HFFc6 (cell line): ENCODE data around the gene ATP4B. TPM values are rescaled to one million over a fixed set of nuclear protein-coding genes. Genes with fewer than 3 reads are reported as not detected.
"Not testable (repeated sequence)": the region's sequence is repeated elsewhere in the genome, so short reads cannot be mapped to it uniquely, and the experiment has no call there.

Experiments
- DNase-seq: peaks from one replicate; pipeline ENCODE4 v3.0.0-alpha.2; 2018
- H3K27ac Mint-ChIP-seq: 2 replicates; pipeline ENCODE4 v1.8.0; 2020; ENCODE audit warnings: mild to moderate bottlenecking, mixed read lengths
- H3K27me3 Mint-ChIP-seq: 2 replicates; pipeline ENCODE4 v1.8.0; 2021; ENCODE audit warnings: mild to moderate bottlenecking, moderate library complexity, mixed read lengths; ENCODE audit not compliant: insufficient read depth
- H3K36me3 Mint-ChIP-seq: 2 replicates; pipeline ENCODE4 v1.8.0; 2021; ENCODE audit warnings: low read depth, mixed read lengths
- H3K4me1 Mint-ChIP-seq: 2 replicates; pipeline ENCODE4 v1.8.0; 2020; ENCODE audit warnings: low read depth, mixed read lengths
- H3K4me3 Mint-ChIP-seq: 2 replicates; pipeline ENCODE4 v1.8.0; 2020; ENCODE audit warnings: mild to moderate bottlenecking, moderate library complexity, mixed read lengths
- H3K9me3 Mint-ChIP-seq: 2 replicates; pipeline ENCODE4 v1.8.0; 2020; ENCODE audit warnings: mild to moderate bottlenecking, mixed read lengths
- total RNA-seq, 6 experiments: library from RNA; stranded (reverse); fragmentation: NEBNext Ultra II Directional; extraction: Animal tissue kit (Norgen Biotek cat#: 25700); gene quantifications; 2 replicates in 1 of 6; 3 replicates in 5 of 6; pipeline ENCODE4 v1.2.3, GENCODE V29; 2021
- TF ChIP-seq, protein P1 (sequence below): fragments of 200-600 bp; sonication (generic); IDR thresholded peaks from 2 replicates; pipeline ENCODE4 v1.5.0; 2021; ENCODE audit warnings: antibody characterized with exemption, mild to moderate bottlenecking

The ATP4B gene
- total RNA-seq, 6 experiments from 2014 or later: not detected

DNA sequence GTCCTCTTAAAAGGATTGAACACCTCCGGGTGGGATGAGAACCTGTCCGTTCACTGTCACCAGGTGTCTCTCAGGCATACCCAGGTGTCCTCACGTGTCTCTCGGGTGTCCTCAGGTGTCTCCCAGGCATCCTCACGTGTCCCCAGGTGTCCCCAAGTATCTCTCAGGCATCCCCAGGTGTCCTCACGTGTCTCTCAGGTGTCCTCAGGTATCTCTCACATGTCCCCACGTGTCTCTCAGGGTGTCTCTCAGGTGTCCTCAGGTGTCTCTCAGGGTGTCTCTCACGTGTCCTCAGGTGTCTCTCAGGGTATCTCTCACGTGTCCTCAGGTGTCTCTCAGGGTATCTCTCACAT is 33.8 kb downstream of the ATP4B start:
- H3K27me3 Mint-ChIP-seq: peaks cover 14% of the 10 kb centered on the region
- H3K36me3 Mint-ChIP-seq: peaks cover 34% of the 10 kb centered on the region
- no peak overlapping the region for H3K4me3 Mint-ChIP-seq

DNA sequence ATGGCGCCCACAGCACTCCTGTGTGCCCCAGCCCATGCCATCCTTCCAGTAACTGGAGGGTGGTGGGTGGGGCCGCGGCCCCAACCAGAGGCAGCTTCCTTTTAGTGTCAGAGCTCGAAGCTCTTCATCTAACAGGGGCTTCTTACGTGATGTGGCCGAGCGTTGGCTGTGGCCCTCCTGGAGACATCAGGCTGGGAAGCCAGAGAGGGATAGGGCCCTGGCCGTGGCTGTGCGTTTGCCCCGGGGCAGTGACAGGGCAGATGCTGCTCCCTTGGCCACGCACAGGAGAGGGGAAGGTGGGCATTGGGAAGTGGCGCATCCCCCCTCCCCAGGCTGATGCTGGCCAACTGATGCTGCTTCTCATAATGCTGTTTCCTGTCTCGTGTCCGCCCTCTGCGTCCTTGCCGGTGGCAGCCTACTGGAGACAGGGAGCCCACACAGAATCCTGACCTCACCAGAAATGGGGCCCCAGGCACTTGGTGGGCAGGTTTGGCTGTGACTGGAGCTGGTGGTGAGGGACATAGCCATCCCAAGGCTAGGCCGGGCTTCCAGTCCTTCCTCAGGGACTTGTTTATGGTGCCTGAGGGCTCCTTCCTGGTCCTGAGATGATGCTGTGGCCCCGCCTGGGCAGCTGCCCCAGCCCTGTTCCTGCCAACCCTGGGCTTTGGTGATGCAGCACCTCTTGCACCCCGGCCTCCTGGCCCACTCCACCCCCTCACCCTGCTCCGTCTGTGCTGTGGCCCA is 34.3 kb downstream of the ATP4B start:
- Mint-ChIP-seq H3K4me1 (peaks cover 23% of the 10 kb centered on the region), H3K9me3 (peaks cover 4% of the 10 kb centered on the region), H3K27me3 (peaks cover 14% of the 10 kb centered on the region), H3K27ac (peak overlapping the region; percentile 26; the same call in 1 of the 2 replicates), H3K36me3 (peaks cover 34% of the 10 kb centered on the region), H3K4me3 (no peak overlapping the region)
- DNase-seq: peak; percentile 25
- TF ChIP-seq, protein P1, sequence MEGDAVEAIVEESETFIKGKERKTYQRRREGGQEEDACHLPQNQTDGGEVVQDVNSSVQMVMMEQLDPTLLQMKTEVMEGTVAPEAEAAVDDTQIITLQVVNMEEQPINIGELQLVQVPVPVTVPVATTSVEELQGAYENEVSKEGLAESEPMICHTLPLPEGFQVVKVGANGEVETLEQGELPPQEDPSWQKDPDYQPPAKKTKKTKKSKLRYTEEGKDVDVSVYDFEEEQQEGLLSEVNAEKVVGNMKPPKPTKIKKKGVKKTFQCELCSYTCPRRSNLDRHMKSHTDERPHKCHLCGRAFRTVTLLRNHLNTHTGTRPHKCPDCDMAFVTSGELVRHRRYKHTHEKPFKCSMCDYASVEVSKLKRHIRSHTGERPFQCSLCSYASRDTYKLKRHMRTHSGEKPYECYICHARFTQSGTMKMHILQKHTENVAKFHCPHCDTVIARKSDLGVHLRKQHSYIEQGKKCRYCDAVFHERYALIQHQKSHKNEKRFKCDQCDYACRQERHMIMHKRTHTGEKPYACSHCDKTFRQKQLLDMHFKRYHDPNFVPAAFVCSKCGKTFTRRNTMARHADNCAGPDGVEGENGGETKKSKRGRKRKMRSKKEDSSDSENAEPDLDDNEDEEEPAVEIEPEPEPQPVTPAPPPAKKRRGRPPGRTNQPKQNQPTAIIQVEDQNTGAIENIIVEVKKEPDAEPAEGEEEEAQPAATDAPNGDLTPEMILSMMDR: no peak

More for the DNA sequence above, 33.8 kb downstream of the ATP4B start:
- Mint-ChIP-seq H3K9me3 (peaks cover 4% of the 10 kb centered on the region), H3K4me1 (peaks cover 23% of the 10 kb centered on the region), H3K27ac (peak overlapping the region; percentile 26; the same call in 1 of the 2 replicates)
- TF ChIP-seq, protein P1: no peak
- no peak for DNase-seq

DNA sequence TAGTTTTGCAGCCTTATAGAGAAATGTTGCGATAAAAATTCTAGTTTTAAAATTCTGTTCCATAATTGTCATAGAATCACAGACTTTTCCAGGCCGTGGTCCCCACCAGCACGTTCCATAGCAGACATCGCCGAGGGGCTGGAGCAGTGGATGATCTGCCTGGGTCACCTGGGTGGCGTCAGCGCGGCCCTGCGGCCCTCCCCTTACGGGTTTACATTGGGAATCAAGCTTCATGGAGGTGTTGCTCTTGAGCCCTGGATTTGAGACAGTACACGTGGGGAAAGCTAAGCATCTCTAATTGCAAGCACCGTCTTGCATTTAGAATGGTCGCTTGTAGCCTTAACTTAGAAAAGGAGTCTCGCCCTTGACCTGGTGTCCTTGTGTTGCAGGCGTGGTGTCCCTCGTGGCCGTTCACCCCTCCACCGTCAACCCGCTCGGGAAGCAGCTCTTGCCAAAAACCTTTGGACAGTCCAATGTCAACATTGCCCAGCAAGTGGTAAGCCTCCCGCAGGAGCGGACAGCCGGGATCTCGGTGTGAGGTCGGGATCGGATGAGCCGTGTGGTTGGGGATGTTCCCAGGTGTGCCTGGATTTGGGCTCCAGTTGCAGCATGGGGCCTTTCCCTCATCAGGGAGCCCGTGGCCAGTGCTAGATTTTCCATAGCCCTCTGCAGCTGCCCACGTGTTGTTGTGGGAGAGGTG is 35.1 kb downstream of the ATP4B start:
- H3K9me3 Mint-ChIP-seq: peaks cover 4% of the 10 kb centered on the region
- no peak for DNase-seq
- no peak overlapping the region for H3K27ac Mint-ChIP-seq
- peaks cover 32% of the 10 kb centered on the region for H3K36me3 Mint-ChIP-seq
- TF ChIP-seq, protein P1: no peak
- no peak overlapping the region for H3K4me3 Mint-ChIP-seq
- peaks cover 26% of the 10 kb centered on the region for H3K4me1 Mint-ChIP-seq
- peaks cover 14% of the 10 kb centered on the region for H3K27me3 Mint-ChIP-seq

DNA sequence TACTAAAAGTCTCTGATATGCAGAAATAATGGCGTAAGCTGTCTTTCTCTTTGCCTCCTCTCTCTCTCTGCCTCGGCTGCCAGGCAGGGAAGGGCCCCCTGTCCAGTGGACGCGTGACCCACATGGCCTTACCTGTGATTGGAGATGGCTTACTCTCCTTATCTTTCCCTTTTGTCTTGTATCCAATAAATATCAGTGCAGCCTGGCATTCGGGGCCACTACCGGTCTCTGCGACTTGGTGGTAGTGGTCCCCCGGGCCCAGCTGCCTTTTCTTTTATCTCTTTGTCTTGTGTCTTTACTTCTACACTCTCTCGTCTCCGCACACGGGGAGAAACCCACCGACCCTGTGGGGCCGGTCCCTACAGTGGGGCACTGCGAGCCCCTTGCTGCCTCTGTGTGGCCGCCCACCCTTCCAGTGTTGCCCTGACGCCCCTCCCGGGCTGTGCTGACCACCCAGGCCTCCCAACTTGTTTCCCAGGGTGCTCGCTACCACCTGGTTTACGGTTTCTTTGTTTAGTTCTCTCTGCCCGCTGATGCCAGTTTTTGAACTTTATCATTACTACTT is 35.9 kb downstream of the ATP4B start:
- peaks cover 14% of the 10 kb centered on the region for H3K27me3 Mint-ChIP-seq
- H3K9me3 Mint-ChIP-seq, H3K27ac Mint-ChIP-seq, DNase-seq, H3K4me3 Mint-ChIP-seq: not testable (repeated sequence)
- peaks cover 28% of the 10 kb centered on the region for H3K4me1 Mint-ChIP-seq
- peaks cover 27% of the 10 kb centered on the region for H3K36me3 Mint-ChIP-seq

DNA sequence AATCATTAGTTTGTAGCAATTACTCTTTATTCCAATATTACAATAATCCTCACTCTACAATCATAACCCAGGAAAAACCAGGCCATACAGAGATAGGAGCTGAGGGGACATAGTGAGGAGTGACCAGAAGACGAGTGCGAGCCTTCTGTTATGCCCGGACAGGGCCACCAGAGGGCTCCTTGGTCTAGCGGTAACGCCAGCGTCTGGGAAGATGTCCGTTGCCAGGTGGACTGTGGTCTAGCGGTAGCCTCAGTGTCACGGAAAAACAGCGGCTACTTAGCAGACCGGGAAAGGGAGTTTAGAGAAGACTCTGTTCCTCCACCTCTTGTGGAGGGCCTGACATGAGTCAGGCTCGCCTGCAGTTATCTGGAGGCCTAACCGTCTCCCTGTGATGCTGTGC is 36.5 kb downstream of the ATP4B start:
- not testable (repeated sequence) for H3K4me3 Mint-ChIP-seq, H3K9me3 Mint-ChIP-seq, DNase-seq, H3K27ac Mint-ChIP-seq
- peaks cover 23% of the 10 kb centered on the region for H3K36me3 Mint-ChIP-seq
- TF ChIP-seq, protein P1: peak; percentile 73
- H3K4me1 Mint-ChIP-seq: peaks cover 22% of the 10 kb centered on the region
- H3K27me3 Mint-ChIP-seq: peaks cover 14% of the 10 kb centered on the region

DNA sequence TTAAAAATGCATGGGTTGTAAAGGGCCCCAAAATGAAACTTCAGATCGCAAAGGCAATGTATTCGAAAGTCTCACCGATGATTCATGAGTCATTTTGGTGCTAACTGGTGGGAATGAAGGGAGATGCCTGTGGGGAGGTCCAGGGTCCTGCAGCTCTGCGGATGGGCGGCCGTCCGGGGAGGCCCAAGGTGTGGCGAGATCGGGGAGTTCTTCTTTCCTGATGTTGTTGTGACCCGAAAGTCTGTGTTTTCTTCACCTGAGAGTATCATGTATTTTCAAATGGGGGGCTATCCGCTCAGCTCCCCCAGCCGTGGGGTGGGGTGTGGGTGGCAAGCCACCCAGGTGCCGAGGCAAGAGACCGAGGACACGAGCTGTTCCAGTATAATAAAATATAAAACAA is 37.0 kb downstream of the ATP4B start:
- Mint-ChIP-seq H3K36me3 (peaks cover 22% of the 10 kb centered on the region), H3K4me1 (peaks cover 17% of the 10 kb centered on the region), H3K27me3 (peaks cover 13% of the 10 kb centered on the region), H3K4me3 (no peak overlapping the region), H3K9me3 (peaks cover 3% of the 10 kb centered on the region), H3K27ac (no peak overlapping the region)
- no peak for DNase-seq
- TF ChIP-seq, protein P1: no peak
